HEK293 (cell line): ENCODE results near the gene CEACAM19.

ENCODE experiments used
- BCL11A ChIP-seq: fragments of 450-650 bp; formaldehyde crosslinking; IDR thresholded peaks from 2 replicates; pipeline ENCODE4 v1.5.1; 2016; ENCODE audit warnings: low read depth, missing biosample characterization, missing genetic modification characterization
- CTCF ChIP-seq: fragments of 450-650 bp; formaldehyde crosslinking; IDR thresholded peaks from 2 replicates; pipeline ENCODE4 v1.5.1; 2016; ENCODE audit warnings: missing biosample characterization, missing genetic modification characterization
- KLF16 ChIP-seq: fragments of 450-650 bp; formaldehyde crosslinking; IDR thresholded peaks from 2 replicates; pipeline ENCODE4 v1.5.1; 2017; ENCODE audit warnings: missing biosample characterization, missing genetic modification characterization
- SP2 ChIP-seq: fragments of 450-650 bp; formaldehyde crosslinking; IDR thresholded peaks from 2 replicates; pipeline ENCODE4 v1.5.1; 2016; ENCODE audit warnings: missing biosample characterization, missing genetic modification characterization
- ZNF792 ChIP-seq: fragments of 450-650 bp; formaldehyde crosslinking; IDR thresholded peaks from 2 replicates; pipeline ENCODE4 v1.5.1; 2016; ENCODE audit warnings: missing biosample characterization, missing genetic modification characterization

- TF ChIP-seq BCL11A (tag by site-specific recombination) (no peak), CTCF (tag by site-specific recombination) (0 out of 2 replicates have a peak, but pooled peaks have one; percentile 24), KLF16 (tag by site-specific recombination) (no peak), ZNF792 (no peak), SP2 (tag by site-specific recombination) (no peak)
Observed at GRCh38 chr19:44653977-44654774, 17.1 kb upstream of the CEACAM19 start.
